ENCODE measurements around the gene KLHL1.

KLHL1 gene

DNA sequence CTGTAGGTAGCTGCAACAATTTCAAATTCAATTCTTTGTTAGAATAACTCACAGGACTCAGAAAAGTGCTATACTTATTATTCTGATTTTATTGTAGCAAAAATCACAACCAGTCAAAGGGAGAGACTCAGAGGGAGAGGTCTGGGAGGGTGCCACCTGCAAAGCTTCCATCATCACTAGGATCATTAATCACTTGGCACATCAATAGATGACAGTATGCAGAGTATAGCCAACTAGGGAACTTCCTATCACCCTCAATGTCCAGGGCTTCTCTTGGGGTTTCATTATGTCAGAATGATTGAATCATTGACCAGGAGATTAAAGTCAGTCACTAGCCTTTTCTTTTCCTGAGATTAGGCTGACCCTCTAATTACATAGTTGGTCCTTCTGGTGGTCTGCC is 432.0 kb downstream of the KLHL1 start:
- no peak for DNase-seq

DNA sequence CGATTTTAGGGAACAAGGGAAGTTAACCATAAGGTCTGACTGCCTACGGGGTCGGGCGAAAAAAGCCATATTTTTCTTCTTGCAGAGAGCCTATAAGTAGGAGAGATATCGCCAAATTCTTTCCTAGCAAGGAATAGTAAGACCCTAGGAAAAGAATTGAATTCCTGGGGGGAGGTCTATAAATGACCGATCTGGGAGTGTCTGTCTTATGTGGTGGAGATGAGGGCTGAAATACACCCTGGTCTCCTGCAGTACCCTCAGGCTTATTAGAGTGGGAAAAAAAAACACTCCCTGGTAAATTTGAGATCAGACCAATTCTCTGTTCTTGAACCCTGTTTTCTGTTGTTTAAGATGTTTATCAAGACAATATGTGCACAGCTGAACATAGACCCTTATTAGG is 448.1 kb downstream of the KLHL1 start:
- DNase-seq: no peak

DNA sequence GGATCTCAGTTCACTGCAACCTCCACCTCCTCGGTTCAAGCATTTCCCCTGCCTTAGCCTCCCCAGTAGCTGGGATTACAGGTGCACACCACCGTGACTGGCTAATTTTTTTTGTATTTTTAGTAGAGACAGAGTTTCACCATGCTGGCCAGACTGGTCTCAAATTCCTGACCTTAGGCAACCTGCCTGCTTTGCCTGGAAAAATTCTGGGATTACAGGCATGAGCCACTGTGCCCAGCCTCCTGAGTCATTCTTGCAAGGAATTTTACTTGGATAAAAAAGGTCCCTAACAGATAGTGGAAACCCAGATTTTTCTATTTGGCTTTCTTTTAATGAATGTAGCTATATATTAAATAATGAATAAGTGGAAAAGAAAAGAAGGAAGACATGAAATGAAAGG is 450.6 kb downstream of the KLHL1 start:
- DNase-seq: no peak

DNA sequence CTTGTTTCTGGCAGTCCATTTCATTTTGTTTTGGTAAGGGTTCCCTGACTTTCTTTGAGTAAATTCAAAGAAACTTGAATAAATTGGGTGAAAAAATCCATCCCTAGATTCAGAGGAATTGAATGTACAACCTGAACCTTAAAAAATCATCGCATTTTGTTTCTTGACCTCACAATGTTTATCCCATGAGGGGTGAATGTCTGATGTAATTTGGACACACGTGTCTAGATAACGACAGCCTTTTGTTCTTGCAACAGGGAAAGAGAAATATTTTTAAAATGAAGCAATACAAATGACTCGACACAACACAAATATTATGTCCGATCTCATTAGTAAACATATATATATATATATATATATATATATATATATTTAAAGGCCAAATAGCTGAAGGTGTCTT is 453.9 kb downstream of the KLHL1 start:
- no peak for DNase-seq

Data from fibroblast of upper back skin (primary cell).